Smooth muscle cell (in vitro differentiated cells): Measurements from ENCODE around the gene ABCA7. TPM values are rescaled to one million over a fixed set of nuclear protein-coding genes. Genes with fewer than 3 reads are reported as not detected.

Experiments
- DNase-seq: peaks from one replicate; lab custom pipeline; 2025; ENCODE audit not compliant: unreplicated experiment; lab: John Stamatoyannopoulos, UW
- H2AFZ ChIP-seq: fragments of 200-600 bp; sonication (generic); 2 replicates; pipeline ENCODE4 v1.6.0; 2016; ENCODE audit warnings: antibody characterized with exemption, low read depth, mild to moderate bottlenecking
- H3F3A ChIP-seq: fragments of 200-600 bp; sonication (generic); 2 replicates; pipeline ENCODE4 v1.6.0; 2017; ENCODE audit warnings: antibody characterized with exemption, low read depth
- H3K27ac ChIP-seq: fragments of 200-600 bp; sonication (generic); 2 replicates; pipeline ENCODE4 v1.5.1; 2016; ENCODE audit warnings: low read depth, mild to moderate bottlenecking
- H3K27me3 ChIP-seq: fragments of 200-600 bp; sonication (generic); 2 replicates; pipeline ENCODE4 v1.6.1; 2016; ENCODE audit warnings: low read depth, mild to moderate bottlenecking
- H3K36me3 ChIP-seq: fragments of 200-600 bp; sonication (generic); 2 replicates; pipeline ENCODE4 v1.5.1; 2016; ENCODE audit warnings: low read depth
- H3K4me1 ChIP-seq: fragments of 200-600 bp; sonication (generic); 2 replicates; pipeline ENCODE4 v1.5.1; 2016; ENCODE audit warnings: low read depth
- H3K4me2 ChIP-seq: fragments of 200-600 bp; sonication (generic); 2 replicates; pipeline ENCODE4 v1.6.0; 2016; ENCODE audit warnings: mild to moderate bottlenecking
- H3K4me3 ChIP-seq: fragments of 200-600 bp; sonication (generic); 2 replicates; pipeline ENCODE4 v1.5.1; 2016; ENCODE audit warnings: mild to moderate bottlenecking
- H3K79me2 ChIP-seq: fragments of 200-600 bp; sonication (generic); 2 replicates; pipeline ENCODE4 v1.6.0; 2016; ENCODE audit warnings: low read depth, mild to moderate bottlenecking
- H3K9ac ChIP-seq: fragments of 200-600 bp; sonication (generic); 2 replicates; pipeline ENCODE4 v1.6.0; 2016; ENCODE audit warnings: low read depth
- H3K9me3 ChIP-seq: fragments of 200-600 bp; sonication (generic); replicated peaks from 2 replicates; pipeline ENCODE4 v1.5.1; 2016; ENCODE audit warnings: low read depth
- H4K20me1 ChIP-seq: fragments of 200-600 bp; sonication (generic); 2 replicates; pipeline ENCODE4 v1.6.0; 2016; ENCODE audit warnings: low read depth
- WGBS: methylation state at CpG from one replicate; pipeline ENCODE4 v1.1.7; 2016; ENCODE audit warnings: low lambda C conversion rate; 5-methylcytosine and 5-hydroxymethylcytosine counted together
- polyA plus RNA-seq: library from polyadenylated mRNA; unstranded; fragments of >200 nt; fragmentation: Nextera tagmentation; extraction: Ambion mirVana; gene quantifications from 2 replicates; pipeline ENCODE4 v1.2.1, GENCODE V29; 2016
- total RNA-seq: library from RNA; depleted of rRNA; stranded (reverse); fragments of >200 nt; gene quantifications from 2 replicates; pipeline ENCODE4 v1.2.3, GENCODE V29; 2014
- TF ChIP-seq, protein P1 (sequence below): fragments of 200-600 bp; sonication (generic); IDR thresholded peaks from 2 replicates; pipeline ENCODE4 v1.5.1; 2017; ENCODE audit warnings: borderline replicate concordance, mild to moderate bottlenecking, antibody characterized with exemption; ENCODE audit not compliant: insufficient read depth, poor library complexity, severe bottlenecking

ABCA7 gene
- total and polyA plus RNA-seq, 2 experiments from 2014 or later = 4.1 to 11.8 TPM

DNA sequence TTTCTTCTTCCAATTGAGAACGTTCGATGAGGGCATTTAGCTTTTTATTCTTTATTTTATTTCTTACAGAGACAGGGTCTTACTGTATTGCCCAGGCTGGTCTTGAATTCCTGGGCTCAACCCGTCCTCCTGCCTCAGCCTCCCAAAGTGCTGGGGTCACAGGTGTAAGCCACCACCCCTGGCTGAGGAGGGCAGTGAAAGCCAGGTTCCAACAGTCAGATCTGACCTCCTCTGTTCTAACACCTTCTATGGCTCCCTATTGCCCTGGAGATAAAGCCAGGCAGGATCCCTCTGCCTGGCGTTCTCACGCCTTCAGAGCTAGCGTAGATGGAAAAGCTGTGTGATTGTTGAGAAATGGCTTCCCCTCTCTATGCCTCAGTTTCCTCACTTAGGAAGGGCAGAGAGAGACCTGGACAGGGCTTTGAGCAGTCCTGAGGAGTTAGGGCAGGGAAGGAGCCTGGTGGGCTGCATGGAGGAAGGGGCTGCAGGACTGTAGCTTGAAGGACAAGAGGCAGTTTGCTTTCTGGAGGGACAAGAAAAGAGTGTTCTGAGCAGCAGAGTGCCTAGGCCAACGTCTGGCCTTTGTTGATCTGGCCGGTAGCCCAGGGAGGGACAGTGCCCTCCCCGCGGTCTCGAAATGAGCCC is 32.6 kb downstream of the ABCA7 start:
- H3F3A ChIP-seq = no peaks in the 10 kb centered on the region
- no peaks in the 10 kb centered on the region for H3K9me3 ChIP-seq
- no peak overlapping the region for H3K4me3 ChIP-seq
- no peak overlapping the region for H3K9ac ChIP-seq
- H2AFZ ChIP-seq = no peak overlapping the region
- H4K20me1 ChIP-seq = peaks cover 10% of the 10 kb centered on the region
- peaks cover 35% of the 10 kb centered on the region for H3K27me3 ChIP-seq
- H3K27ac ChIP-seq = no peak overlapping the region
- no peak for DNase-seq
- no peaks in the 10 kb centered on the region for H3K79me2 ChIP-seq
- WGBS = 93% methylated on average over 11 of the region's 11 CpGs
- H3K36me3 ChIP-seq = no peaks in the 10 kb centered on the region
- H3K4me1 ChIP-seq = no peaks in the 10 kb centered on the region
- TF ChIP-seq, protein P1, sequence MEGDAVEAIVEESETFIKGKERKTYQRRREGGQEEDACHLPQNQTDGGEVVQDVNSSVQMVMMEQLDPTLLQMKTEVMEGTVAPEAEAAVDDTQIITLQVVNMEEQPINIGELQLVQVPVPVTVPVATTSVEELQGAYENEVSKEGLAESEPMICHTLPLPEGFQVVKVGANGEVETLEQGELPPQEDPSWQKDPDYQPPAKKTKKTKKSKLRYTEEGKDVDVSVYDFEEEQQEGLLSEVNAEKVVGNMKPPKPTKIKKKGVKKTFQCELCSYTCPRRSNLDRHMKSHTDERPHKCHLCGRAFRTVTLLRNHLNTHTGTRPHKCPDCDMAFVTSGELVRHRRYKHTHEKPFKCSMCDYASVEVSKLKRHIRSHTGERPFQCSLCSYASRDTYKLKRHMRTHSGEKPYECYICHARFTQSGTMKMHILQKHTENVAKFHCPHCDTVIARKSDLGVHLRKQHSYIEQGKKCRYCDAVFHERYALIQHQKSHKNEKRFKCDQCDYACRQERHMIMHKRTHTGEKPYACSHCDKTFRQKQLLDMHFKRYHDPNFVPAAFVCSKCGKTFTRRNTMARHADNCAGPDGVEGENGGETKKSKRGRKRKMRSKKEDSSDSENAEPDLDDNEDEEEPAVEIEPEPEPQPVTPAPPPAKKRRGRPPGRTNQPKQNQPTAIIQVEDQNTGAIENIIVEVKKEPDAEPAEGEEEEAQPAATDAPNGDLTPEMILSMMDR = no peak
- H3K4me2 ChIP-seq = no peak overlapping the region

DNA sequence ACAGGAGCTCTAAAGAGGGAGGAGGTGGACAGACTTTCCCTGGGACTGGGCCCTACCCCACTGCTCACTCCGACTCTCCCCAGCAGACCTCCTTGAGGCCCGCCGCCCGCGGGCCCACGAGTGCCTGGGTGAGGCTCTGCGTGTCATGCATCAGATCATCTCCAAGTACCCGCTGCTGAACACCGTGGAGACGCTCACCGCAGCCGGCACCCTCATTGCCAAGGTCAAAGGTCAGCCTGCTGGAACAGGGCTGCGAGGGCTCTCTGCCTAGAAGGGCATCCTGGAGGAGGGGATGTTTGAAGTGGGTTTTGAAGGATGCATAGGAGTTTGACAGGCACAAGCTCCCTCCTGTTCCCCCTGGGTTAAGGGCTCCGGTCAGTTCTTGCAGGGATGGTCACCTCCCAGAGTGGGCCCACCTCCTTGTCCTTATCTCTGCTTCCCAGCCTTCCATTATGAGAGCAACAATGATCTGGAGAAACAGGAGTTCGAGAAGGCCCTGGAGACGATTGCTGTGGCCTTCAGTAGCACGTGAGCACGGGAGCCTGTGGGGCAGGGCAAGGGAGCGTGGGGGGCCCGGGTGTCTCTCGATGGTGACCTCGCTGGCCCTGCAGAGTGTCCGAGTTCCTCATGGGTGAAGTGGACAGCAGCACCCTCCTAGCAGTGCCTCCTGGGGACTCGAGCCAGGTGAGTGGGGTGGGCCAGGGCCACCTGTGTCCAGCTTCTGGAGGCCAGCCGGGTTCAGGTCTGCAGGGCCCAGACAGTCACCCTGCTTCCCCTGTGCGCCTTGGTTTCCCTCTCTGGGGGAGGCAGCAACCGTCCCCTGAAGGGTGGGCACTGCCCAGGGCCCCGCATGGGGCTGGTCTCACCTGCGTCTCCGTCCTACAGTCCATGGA is 33.4 kb downstream of the ABCA7 start:
- Histone ChIP-seq H3K9me3 (no peaks in the 10 kb centered on the region), H3K27me3 (peaks cover 33% of the 10 kb centered on the region), H3K27ac (no peak overlapping the region), H3K4me3 (no peak overlapping the region), H3K4me2 (no peak overlapping the region), H3K36me3 (no peaks in the 10 kb centered on the region), H3F3A (no peaks in the 10 kb centered on the region), H3K4me1 (no peaks in the 10 kb centered on the region), H3K79me2 (no peaks in the 10 kb centered on the region), H2AFZ (no peak overlapping the region), H4K20me1 (peaks cover 10% of the 10 kb centered on the region), H3K9ac (no peak overlapping the region)
- TF ChIP-seq, protein P1 = no peak
- WGBS = 95% methylated on average over 30 of the region's 30 CpGs
- DNase-seq = no peak

DNA sequence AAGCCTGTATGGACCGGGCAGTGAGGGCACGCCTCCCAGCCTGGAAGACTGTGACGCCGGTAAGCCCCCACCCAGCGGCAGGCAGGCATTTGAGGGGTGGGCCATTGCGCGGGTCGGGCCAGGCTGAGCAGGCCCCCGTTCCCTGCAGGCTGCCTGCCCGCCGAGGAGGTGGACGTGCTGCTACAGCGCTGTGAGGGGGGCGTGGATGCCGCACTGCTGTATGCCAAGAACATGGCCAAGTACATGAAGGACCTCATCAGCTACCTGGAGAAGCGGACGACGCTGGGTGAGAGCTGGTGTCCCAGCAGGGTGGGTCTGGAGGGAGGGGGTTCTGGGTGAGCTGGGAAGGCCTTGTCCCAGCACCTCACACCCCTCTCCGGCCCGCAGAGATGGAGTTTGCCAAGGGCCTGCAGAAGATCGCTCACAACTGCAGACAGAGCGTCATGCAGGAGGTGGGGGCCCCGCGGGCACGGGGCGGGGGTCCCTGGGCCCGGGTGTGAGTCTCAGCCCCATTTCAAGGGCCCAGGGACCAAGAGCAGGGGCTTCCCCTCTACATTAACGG is 34.1 kb downstream of the ABCA7 start:
- no peak overlapping the region for H3K9ac ChIP-seq
- 94% methylated on average over 27 of the region's 28 CpGs for WGBS
- DNase-seq = no peak
- H3K4me2 ChIP-seq = no peak overlapping the region
- H3K27me3 ChIP-seq = peaks cover 26% of the 10 kb centered on the region
- H3K4me3 ChIP-seq = no peak overlapping the region
- H3K9me3 ChIP-seq = no peaks in the 10 kb centered on the region
- TF ChIP-seq, protein P1 = no peak
- H3K27ac ChIP-seq = no peak overlapping the region
- no peaks in the 10 kb centered on the region for H3K79me2 ChIP-seq
- H3K36me3 ChIP-seq = no peaks in the 10 kb centered on the region
- peaks cover 10% of the 10 kb centered on the region for H4K20me1 ChIP-seq
- no peaks in the 10 kb centered on the region for H3K4me1 ChIP-seq
- H2AFZ ChIP-seq = no peak overlapping the region
- no peaks in the 10 kb centered on the region for H3F3A ChIP-seq
